Measurements from ENCODE around the gene THRAP3.

THRAP3 gene

GRCh38 chr1:36320291-36320761 is 96.1 kb downstream of the THRAP3 start:
- no peak overlapping the region for H3K4me3 ChIP-seq (ENCODE audit: low read length)
- DNase-seq (ENCODE audit: low read depth, low spot score): no peak

DNA sequence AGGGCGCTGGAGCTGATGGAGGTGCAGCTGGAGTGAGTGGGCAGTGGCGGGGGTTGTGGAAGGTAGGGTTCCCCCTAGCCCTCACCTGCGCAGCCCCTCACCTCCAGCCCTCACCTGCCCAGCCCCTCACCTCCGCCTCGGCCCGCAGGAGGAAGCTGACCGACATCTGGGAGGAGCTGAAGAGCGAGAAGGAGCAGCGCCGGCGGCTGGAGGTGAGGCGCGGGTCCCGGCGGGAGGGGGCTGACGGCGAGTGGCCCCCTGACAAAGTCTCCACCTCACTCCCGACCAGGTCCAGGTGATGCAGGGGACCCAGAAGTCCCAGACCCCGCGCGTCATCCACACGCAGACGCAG is 96.5 kb downstream of the THRAP3 start:
- no peak overlapping the region for H3K4me3 ChIP-seq (ENCODE audit: low read length)
- DNase-seq (ENCODE audit: low read depth, low spot score): no peak

DNA sequence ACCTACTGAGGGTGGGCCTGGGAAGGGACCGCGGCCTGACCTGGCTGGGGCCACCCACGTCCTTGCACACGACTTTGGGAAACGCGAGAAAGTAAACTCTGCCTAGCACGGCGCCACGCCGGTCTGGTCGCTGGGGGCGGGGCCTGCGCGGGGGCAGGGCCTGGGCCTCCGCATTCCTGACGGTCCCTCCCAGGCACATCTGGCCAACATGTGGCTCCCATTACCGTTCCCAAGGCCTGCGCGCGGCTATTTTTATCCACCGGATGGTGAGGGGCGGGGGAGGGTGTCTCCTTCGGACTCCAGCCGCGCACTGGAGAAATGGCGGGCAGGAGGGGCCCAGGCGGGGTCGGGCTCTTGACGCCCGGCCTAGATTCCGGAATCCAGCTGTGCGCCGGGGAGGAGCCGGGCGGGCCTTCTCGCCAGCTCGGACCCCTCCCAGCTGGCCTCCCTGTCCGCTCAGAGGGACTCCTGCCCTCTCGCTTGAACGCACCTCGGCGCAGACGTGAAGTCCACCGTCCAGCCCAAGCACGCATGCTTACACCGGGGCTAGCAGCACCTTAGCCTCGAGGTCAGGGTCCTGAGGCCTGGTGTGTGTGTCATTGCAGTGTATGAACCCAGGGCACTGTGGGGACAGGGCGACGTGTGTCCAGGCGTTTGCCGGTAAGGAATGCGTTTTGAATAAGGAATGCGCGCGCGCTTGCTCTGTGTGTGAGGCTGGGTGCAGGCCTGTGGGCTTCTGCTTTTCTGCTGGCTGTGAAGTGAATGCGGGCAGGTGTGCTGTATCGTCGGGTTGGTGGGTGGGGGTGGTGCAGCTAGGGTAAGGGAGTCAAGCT is 97.1 kb downstream of the THRAP3 start:
- no peak overlapping the region for H3K4me3 ChIP-seq (ENCODE audit: low read length)

DNA sequence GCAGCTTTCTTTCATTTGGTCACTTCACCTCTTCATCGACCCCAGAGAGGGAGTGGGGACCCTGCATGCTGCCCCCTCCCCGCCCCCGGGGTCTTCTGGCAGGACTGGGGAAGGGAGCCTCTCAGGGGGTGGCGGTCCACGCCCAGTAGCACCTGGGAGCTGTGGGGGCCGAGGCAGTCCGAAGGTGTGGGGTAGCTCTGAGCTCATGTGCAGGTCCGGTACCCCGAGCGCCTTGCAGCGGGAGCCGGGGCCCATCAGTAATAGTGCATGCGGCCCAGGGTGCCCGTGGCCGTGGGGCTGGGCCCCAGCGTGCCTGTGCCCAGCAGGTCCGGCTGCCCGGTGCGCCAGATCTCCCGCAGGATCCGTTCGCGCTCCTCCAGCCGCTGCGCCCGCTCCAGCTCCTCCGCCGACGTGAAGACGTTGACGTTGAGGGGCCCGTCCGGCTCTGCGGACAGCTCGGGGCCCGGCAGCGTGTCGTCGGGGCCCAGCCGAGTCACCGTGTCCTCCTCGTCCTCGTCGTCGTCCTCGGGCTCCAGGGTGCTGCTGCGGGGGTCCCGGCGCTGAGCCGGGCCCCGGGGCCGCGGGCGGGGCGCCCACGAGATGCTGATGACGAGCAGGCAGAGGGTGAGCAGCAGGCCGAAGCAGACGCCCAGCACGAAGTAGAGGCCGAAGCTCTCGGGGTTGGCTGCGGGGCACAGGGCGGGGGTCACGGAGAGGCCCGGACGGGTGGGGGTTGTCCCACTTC is 98.0 kb downstream of the THRAP3 start:
- H3K4me3 ChIP-seq (ENCODE audit: low read length): no peak overlapping the region
- no peak for DNase-seq (ENCODE audit: low read depth, low spot score)

More for the DNA sequence above, 97.1 kb downstream of the THRAP3 start:
- no peak for DNase-seq (ENCODE audit: low read depth, low spot score)

GRCh38 chr1:36322786-36323635 is 98.8 kb downstream of the THRAP3 start:
- no peak for DNase-seq (ENCODE audit: low read depth, low spot score)
- peak overlapping the region; percentile 50 for H3K4me3 ChIP-seq (ENCODE audit: low read length)

GRCh38 chr1:36323636-36324352 is 99.6 kb downstream of the THRAP3 start, which contains the start of gene EVA1B:
EVA1B (minus strand) TSS chr1:36323645; CDS start chr1:36323037, 608 bp downstream.
- peak; percentile 18 for DNase-seq (ENCODE audit: low read depth, low spot score)
- H3K4me3 ChIP-seq (ENCODE audit: low read length): peak within 1 kb of the TSS; percentile 50

DNA sequence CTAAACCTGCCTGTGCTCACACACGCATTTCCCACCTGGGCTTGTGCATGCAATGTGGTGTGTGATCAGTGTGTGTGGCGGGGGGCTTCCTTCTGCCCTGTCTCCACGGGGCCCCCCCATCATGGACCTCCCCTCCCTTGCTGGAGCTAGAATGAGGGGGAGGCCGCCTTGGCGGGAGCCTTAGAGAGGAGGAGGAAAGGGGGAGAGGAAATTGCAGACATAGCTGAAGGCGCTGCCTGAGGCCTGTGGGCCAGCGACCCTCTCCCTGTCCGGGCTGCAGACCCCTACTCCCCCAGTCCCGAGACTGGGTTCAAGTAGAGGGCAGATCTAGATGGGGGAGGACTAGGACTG is 100.1 kb downstream of the THRAP3 start:
- no peak overlapping the region for H3K4me3 ChIP-seq (ENCODE audit: low read length)

DNA sequence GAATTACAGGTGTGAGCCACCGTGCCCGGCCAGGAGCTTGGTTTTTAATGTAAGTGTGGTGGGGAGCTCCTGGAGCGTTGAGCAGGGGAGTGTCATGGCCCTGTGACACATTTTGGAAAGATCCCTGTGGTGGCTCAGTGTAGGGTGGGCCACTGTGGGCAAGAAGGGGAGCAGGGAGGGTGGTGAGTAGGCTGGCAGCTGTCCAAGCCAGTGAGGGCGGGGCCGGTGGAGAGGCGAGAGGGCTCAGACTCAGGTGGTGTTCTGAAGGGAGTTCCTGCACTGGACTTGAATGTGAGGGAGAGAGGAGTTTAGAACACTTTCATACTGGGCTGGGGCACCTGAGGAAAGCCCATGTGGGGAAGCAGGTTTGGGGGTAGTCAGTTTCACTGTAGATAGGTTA is 102.3 kb downstream of the THRAP3 start:
- H3K4me3 ChIP-seq (ENCODE audit: low read length): no peak overlapping the region
- DNase-seq (ENCODE audit: low read depth, low spot score): no peak

More for the DNA sequence above, 100.1 kb downstream of the THRAP3 start:
- no peak for DNase-seq (ENCODE audit: low read depth, low spot score)

DNA sequence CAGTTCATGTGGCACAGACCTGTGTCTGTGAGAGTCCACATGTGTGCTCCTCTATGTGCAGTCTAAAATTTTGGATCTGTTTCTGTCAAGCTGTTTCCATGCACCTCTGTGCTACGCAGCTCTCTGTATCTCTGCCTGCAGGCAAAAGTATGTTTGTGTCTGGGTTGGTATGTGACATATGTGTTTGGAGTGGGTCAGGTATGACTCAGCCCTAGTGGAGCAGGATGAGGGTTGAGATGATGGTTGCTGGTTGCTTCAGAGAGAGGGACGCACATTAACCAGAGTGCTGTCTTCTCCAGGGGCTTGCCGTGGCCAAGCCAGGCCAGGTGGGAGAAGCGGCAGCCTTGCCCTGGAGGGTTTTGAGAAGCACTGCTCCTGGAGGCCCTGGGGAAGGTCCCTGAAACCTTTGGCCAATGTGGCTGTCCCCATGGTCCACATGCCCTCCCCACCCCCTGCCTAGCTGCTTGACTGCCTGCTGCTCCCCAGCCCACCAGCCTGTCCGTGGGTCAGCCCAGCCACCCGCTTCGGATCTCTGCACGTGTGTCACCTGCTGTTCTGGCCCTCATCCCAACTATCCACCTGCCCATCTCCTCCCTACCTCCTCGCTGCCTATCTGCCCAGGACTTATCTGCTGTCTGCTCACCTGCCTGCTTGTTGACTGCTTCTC is 103.3 kb downstream of the THRAP3 start:
- DNase-seq (ENCODE audit: low read depth, low spot score): no peak

DNA sequence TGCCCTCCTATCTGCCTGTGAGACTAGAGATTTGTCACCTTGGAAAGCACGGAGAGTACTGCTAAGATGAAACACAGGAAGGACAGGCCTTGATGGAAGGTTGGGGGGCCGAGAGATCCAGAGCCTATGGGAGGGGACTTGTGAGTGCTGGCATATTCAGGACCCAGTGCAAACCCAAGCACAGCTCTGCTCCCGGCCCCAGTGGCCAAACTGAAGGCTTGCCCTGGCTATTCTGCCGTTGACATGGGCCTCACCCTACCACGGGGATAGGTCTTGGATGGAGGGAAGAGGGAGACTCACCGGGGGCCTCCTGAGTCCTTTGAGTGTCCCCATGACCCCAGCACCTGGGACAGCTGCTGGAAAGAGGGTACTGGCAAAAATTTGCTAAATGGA is 103.8 kb downstream of the THRAP3 start:
- no peak for DNase-seq (ENCODE audit: low read depth, low spot score)
- no peak overlapping the region for H3K4me3 ChIP-seq (ENCODE audit: low read length)

More for the DNA sequence above, 103.3 kb downstream of the THRAP3 start:
- no peak overlapping the region for H3K4me3 ChIP-seq (ENCODE audit: low read length)

- H3K4me3 ChIP-seq (ENCODE audit: low read length): no peak overlapping the region
- no peak for DNase-seq (ENCODE audit: low read depth, low spot score)
Measured at GRCh38 chr1:36328713-36329112, 104.5 kb downstream of the THRAP3 start.

- no peak for DNase-seq (ENCODE audit: low read depth, low spot score)
- no peak overlapping the region for H3K4me3 ChIP-seq (ENCODE audit: low read length)
Measured at GRCh38 chr1:36329817-36330216, 105.6 kb downstream of the THRAP3 start.

DNA sequence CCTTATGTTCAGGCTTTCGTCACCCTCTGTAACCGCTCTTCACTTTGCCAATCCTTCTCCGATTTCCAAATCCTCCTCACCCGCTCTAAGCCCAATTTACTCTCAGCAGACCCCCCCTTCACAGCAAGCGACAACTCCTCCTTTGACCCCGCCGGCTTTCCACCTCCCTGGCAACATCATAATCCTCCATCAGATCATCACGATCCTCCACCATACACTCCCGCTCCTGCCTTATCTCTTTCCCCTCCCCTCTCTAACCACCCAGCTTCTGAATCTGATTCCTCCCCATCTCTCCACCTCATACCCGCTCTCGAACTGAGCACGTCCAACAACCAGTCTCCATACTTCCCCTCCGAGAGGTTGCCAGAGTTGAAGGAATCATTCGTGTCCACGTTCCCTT is 106.7 kb downstream of the THRAP3 start:
- H3K4me3 ChIP-seq (ENCODE audit: low read length): no peak overlapping the region
- no peak for DNase-seq (ENCODE audit: low read depth, low spot score)

DNA sequence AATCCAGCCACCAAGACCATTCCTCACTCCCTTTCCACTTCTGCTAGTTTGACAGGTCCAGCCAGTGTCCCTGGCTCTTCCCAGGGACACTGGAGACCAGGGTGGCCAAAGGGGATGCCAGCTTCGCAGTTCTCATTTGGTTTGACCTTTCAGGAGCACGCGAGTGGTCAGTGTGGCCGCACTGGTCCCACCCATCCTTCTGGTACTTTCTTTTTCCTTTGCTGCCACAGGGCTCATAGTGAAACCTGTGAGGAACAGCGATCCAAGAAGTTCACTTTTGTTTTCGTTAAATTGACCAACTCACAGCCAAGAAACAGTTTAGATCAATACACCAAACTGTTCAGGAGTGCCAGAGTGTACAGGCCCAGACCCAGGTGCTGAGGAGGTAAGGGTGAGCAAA is 113.6 kb downstream of the THRAP3 start:
- H3K4me3 ChIP-seq (ENCODE audit: low read length): no peak overlapping the region
- no peak for DNase-seq (ENCODE audit: low read depth, low spot score)

DNA sequence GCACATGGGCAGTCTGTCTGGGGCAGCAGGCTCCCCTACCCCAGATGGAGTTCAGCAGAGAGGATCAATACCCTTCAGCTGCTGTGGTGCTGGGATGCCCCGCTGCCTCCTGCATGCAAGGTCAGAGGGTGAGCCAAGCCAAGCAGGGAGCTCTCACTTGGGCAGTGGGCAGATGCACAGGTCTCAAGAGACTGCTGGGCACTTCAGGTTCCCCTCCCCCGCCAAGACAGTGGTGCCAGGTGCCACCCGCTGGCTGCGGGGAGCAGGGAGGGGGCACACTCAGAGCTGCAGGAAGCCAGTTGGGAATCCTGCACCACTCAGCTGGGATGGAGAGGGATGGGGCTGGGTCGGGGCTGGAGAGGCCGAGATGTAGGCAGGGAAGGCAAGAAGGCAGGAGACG is 115.0 kb downstream of the THRAP3 start:
- no peak for DNase-seq (ENCODE audit: low read depth, low spot score)
- H3K4me3 ChIP-seq (ENCODE audit: low read length): no peak overlapping the region

GRCh38 chr1:36339615-36340014 is 115.4 kb downstream of the THRAP3 start:
- H3K4me3 ChIP-seq (ENCODE audit: low read length): no peak overlapping the region
- no peak for DNase-seq (ENCODE audit: low read depth, low spot score)

DNA sequence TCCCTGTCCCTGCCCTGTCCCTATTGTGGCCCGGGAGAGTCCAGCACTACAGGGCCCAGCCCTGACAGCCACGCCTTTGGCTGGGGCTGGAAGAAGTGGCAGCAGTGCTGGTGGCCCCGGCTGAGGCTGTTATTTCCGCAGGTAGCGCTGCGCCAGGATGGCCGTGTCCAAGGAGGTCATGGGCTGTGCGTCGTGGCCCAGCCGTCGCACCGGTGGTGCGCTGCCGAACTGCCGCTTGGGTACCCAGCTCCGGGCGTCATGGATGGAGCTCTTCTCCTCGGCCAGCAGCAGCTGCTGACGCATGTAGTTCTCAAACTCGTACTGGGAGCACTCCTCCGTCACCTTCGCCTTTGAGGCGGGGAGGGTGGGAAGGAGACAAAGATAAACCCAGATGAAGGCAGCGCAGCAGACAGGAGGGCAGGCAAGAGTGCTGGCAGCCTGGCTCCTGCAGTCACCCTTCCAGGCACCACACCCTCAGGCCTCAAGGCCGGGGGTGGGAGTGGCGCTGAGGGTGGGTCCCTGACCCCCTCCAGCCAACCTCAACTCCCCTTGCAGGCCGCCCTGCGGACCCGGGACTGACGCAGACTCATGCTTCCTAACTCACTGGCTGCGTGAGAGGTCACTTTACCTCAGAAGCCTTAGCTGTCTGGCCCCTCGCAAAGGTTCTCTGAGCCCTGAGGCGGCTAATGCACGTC is 117.5 kb downstream of the THRAP3 start:
- no peak overlapping the region for H3K4me3 ChIP-seq (ENCODE audit: low read length)
- no peak for DNase-seq (ENCODE audit: low read depth, low spot score)
